HepG2 (cell line): ENCODE results near the gene C12orf56. TPM values are rescaled to one million over a fixed set of nuclear protein-coding genes. Genes with fewer than 3 reads are reported as not detected.

Source experiments
- ATF1 ChIP-seq: IDR thresholded peaks from 2 replicates; pipeline ENCODE4 v1.6.1; 2016; ENCODE audit warnings: mild to moderate bottlenecking, control low read depth
- ATF2 ChIP-seq: sonication (generic); formaldehyde crosslinking; IDR thresholded peaks from 2 replicates; pipeline ENCODE4 v1.4.0; 2020; ENCODE audit warnings: missing genetic modification reagents
- ATF4 ChIP-seq, 2 experiments: fragments of 450-650 bp in 1 of 2; sonication (generic) in 1 of 2; formaldehyde crosslinking; IDR thresholded peaks; 2 replicates each; pipeline versions ENCODE4 v1.5.0 to v1.8.0; 2020 to 2022; ENCODE audit warnings: mild to moderate bottlenecking in 1 of 2, missing genetic modification reagents in 1 of 2
- CTCF ChIP-seq: sonication (generic); formaldehyde crosslinking; IDR thresholded peaks from 2 replicates; pipeline ENCODE4 v1.5.0; 2020; ENCODE audit warnings: mild to moderate bottlenecking, missing genetic modification reagents, moderate library complexity
- E2F2 ChIP-seq: sonication (generic); formaldehyde crosslinking; IDR thresholded peaks from 2 replicates; pipeline ENCODE4 v1.4.0; 2020; ENCODE audit warnings: missing genetic modification reagents, borderline replicate concordance
- EZH2 ChIP-seq: conservative IDR thresholded peaks from 2 replicates; pipeline ENCODE4 v1.6.1; 2012; ENCODE audit warnings: mild to moderate bottlenecking, low read depth, low read length, moderate library complexity
- FOXA3 ChIP-seq: IDR thresholded peaks from 2 replicates; pipeline ENCODE4 v1.6.1; 2016; ENCODE audit warnings: missing genetic modification reagents, missing compliant biosample characterization
- GABPA ChIP-seq, 2 experiments: IDR thresholded peaks; 2 replicates each; pipeline ENCODE4 v1.6.1; 2011 to 2016; ENCODE audit warnings: low read depth in 2 of 2, low read length in 1 of 2, missing biosample characterization in 1 of 2, missing genetic modification characterization in 1 of 2
- REL ChIP-seq: sonication (generic); formaldehyde crosslinking; conservative IDR thresholded peaks from 2 replicates; pipeline ENCODE4 v1.8.0; 2022; ENCODE audit warnings: mild to moderate bottlenecking, missing genetic modification reagents, moderate library complexity
- SP5 ChIP-seq: IDR thresholded peaks from 2 replicates; pipeline ENCODE4 v1.6.1; 2016; ENCODE audit warnings: low read depth, borderline replicate concordance
- ZNF232 ChIP-seq: sonication (generic); formaldehyde crosslinking; IDR thresholded peaks from 2 replicates; pipeline ENCODE4 v1.4.0; 2020; ENCODE audit warnings: missing genetic modification reagents, borderline replicate concordance
- ZNF260 ChIP-seq: sonication (generic); formaldehyde crosslinking; IDR thresholded peaks from 2 replicates; pipeline ENCODE4 v1.4.0; 2020; ENCODE audit warnings: missing genetic modification reagents, low read depth, mild to moderate bottlenecking, borderline replicate concordance
- ZNF280D ChIP-seq: sonication (generic); formaldehyde crosslinking; IDR thresholded peaks from 2 replicates; pipeline ENCODE4 v1.5.1; 2020; ENCODE audit warnings: mild to moderate bottlenecking, missing genetic modification reagents
- ZNF337 ChIP-seq: sonication (generic); formaldehyde crosslinking; IDR thresholded peaks from 2 replicates; pipeline ENCODE4 v1.5.1; 2020; ENCODE audit warnings: missing genetic modification reagents, low read depth, mild to moderate bottlenecking, borderline replicate concordance
- ZNF383 ChIP-seq: sonication (generic); formaldehyde crosslinking; IDR thresholded peaks from 2 replicates; pipeline ENCODE4 v1.4.0; 2020; ENCODE audit warnings: missing genetic modification reagents, mild to moderate bottlenecking, borderline replicate concordance
- ZNF451 ChIP-seq: sonication (generic); formaldehyde crosslinking; IDR thresholded peaks from 2 replicates; pipeline ENCODE4 v1.5.0; 2020; ENCODE audit warnings: mild to moderate bottlenecking, missing genetic modification reagents
- ZNF614 ChIP-seq: IDR thresholded peaks from 2 replicates; pipeline ENCODE4 v1.6.1; 2018; ENCODE audit warnings: missing biosample characterization, missing genetic modification reagents, inconsistent platforms, borderline replicate concordance
- ZNF660 ChIP-seq: sonication (generic); formaldehyde crosslinking; IDR thresholded peaks from 2 replicates; pipeline ENCODE4 v1.5.1; 2020; ENCODE audit warnings: mild to moderate bottlenecking, low read depth, missing genetic modification reagents, borderline replicate concordance
- ZNF782 ChIP-seq: sonication (generic); formaldehyde crosslinking; IDR thresholded peaks from 2 replicates; pipeline ENCODE4 v1.4.0; 2020; ENCODE audit warnings: missing genetic modification reagents, mild to moderate bottlenecking, borderline replicate concordance
- polyA plus RNA-seq, 8 experiments: library from polyadenylated mRNA; depleted of rRNA in 3 of 8; stranded (reverse) in 7 of 8; unstranded in 1 of 8; fragments of >200 nt; fragmentation: Illumina TruSeq in 4 of 8; extraction: Trizol in 4 of 8; gene quantifications; 2 replicates each; pipeline versions ENCODE4 v1.2.1 to v1.2.3, GENCODE V29; 2011 to 2016; ENCODE audit warnings: low read depth in 4 of 8, missing spikeins in 1 of 8, mixed read lengths in 1 of 8; ENCODE audit not compliant: insufficient read depth in 1 of 8
- total RNA-seq, 5 experiments: library from RNA; depleted of rRNA; stranded (reverse); fragments of >200 nt; fragmentation: Illumina TruSeq; extraction: Trizol; gene quantifications; 2 replicates each; pipeline ENCODE4 v1.2.3, GENCODE V29; 2016; ENCODE audit warnings: low read depth in 1 of 5

C12orf56 gene
- total and polyA plus RNA-seq, 2 of the 13 experiments (the other 11 are each of a cell fraction or from before 2014, with no cell fraction given), result 0.07 TPM; not detected in 1

GRCh38 chr12:64222009-64222765 lies 168.4 kb downstream of the C12orf56 start, which contains the start of gene KICS2 (continued):
- TF ChIP-seq REL (CRISPR knock-in tag) (no peak), ATF4 (CRISPR knock-in tag; IDR thresholded peaks at IDR 0.05) (peak in 1 of 2 experiments; percentile 18; a peak in 1 of 4 replicates), ZNF451 (CRISPR knock-in tag) (no peak), ZNF383 (no peak), ZNF782 (no peak), E2F2 (CRISPR knock-in tag) (peak; percentile 21; the same call in 1 of the 2 replicates), ZNF660 (CRISPR knock-in tag) (no peak), ZNF260 (0 out of 2 replicates have a peak, but pooled peaks have one; percentile 57), ZNF614 (peak; percentile 40; the same call in 1 of the 2 replicates), ZNF232 (CRISPR knock-in tag) (peak; percentile 48; the same call in 1 of the 2 replicates), ZNF280D (CRISPR knock-in tag) (peak; percentile 86), CTCF (CRISPR knock-in tag) (peak; percentile 24; the same call in 1 of the 2 replicates), ZNF337 (0 out of 2 replicates have a peak, but pooled peaks have one; percentile 42), ATF2 (CRISPR knock-in tag) (peak; percentile 92), GABPA (IDR thresholded peaks at IDR 0.05; ENCODE audit: low read depth, low read length) (no peak), GABPA (CRISPR knock-in tag; IDR thresholded peaks at IDR 0.05; ENCODE audit: low read depth) (peak; percentile 63), FOXA3 (CRISPR knock-in tag) (peak; percentile 24; the same call in 1 of the 2 replicates), EZH2 (no peak), ATF1 (CRISPR knock-in tag) (peak; percentile 93), SP5 (CRISPR knock-in tag) (peak; percentile 67)
